ENCODE data around the gene ADCY2.

Gene ADCY2

DNA sequence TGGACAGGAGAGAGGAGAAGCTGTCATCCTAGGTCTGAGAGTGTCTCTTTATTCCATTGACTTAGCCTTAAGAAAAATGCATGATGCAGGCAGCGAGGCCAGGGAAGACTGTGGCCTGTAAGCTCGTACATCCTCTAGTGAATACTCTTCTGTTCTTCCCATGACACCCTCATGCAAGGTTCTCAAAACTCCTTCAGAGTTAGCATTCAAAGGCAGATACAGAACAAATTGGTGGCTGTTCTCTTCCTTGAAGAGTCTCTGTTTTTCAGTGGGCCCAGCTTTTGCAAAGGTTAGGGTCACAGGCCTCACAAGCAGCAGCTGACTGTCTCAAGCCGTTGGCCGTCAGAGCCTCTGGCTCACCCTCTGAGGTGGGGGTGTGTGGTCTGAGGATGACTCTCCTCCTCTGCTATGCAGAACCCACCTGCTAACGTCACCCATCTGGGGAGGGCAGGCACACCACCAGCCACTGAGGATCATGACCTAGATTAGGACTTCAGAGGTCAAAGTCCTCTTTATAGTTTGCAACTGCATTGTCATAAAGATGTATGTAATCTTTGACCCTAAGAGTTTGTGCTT is 15.1 kb downstream of the ADCY2 start:
- in situ Hi-C loops (cut with HindIII; ENCODE audit: low sequenced_read_pairs) = no loop called here
- H3K4me3 ChIP-seq (ENCODE audit: low read depth, low read length) = no peak overlapping the region
- TF ChIP-seq CTCF (IDR thresholded peaks at IDR 0.05; ENCODE audit: low read depth, low read length, missing control alignments) = no peak
- DNase-seq (ENCODE audit: low read depth) = no peak

DNA sequence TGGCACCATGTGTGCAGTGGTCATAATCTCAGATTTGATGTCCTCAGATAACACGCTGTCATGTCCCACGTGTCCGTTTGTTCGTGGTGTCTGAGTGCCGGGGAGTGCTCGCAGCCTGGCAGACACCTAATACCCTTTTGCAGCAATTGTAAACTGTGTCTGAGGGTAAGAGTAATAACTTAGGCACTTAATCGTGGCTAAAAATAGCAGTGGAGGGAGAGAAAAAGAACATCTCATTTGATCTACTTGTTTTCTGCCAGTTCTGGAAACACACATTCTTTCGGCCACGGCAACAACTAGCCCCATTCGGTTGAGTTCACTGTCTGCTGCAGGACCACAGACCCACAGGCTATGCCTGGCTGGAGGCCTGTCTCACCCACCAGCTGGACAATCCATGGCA is 16.5 kb downstream of the ADCY2 start:
- no peak for TF ChIP-seq CTCF (IDR thresholded peaks at IDR 0.05; ENCODE audit: low read depth, low read length, missing control alignments)
- H3K4me3 ChIP-seq (ENCODE audit: low read depth, low read length) = no peak overlapping the region
- in situ Hi-C loops (cut with HindIII; ENCODE audit: low sequenced_read_pairs) = no loop called here
- no peak for DNase-seq (ENCODE audit: low read depth)

DNA sequence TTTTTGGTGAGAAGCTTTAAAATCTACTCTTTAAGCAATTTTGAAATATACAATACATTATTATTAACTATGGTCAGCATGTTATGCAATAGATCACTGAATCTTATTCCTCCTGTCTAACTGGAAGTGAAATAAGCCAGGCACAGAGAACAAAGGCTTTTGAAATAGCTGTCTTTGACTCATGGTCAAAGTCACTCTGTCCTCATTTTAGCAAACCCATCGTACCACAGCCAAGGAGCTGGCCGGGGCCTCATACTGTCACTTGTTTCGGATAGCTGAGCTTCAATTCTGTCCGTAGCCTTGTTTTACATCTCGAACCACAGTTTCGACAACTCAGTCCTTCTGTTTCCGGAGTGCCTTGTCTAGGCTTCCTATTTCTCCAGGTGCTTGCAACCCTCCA is 19.2 kb downstream of the ADCY2 start:
- DNase-seq (ENCODE audit: low read depth) = no peak
- in situ Hi-C loops (cut with HindIII; ENCODE audit: low sequenced_read_pairs) = no loop called here
- H3K4me3 ChIP-seq (ENCODE audit: low read depth, low read length) = no peak overlapping the region

GRCh38 chr5:7415587-7416535 is 19.9 kb downstream of the ADCY2 start:
- no peak for TF ChIP-seq CTCF (IDR thresholded peaks at IDR 0.05; ENCODE audit: low read depth, low read length, missing control alignments)
- no peak for DNase-seq (ENCODE audit: low read depth)
- in situ Hi-C loops (cut with HindIII; ENCODE audit: low sequenced_read_pairs) = no loop called here
- H3K4me3 ChIP-seq (ENCODE audit: low read depth, low read length) = no peak overlapping the region

More for the DNA sequence above, 19.2 kb downstream of the ADCY2 start:
- no peak for TF ChIP-seq CTCF (IDR thresholded peaks at IDR 0.05; ENCODE audit: low read depth, low read length, missing control alignments)

GRCh38 chr5:7418276-7418675 is 22.3 kb downstream of the ADCY2 start:
- in situ Hi-C loops (cut with HindIII; ENCODE audit: low sequenced_read_pairs) = no loop called here
- DNase-seq (ENCODE audit: low read depth) = no peak
- TF ChIP-seq CTCF (IDR thresholded peaks at IDR 0.05; ENCODE audit: low read depth, low read length, missing control alignments) = no peak
- H3K4me3 ChIP-seq (ENCODE audit: low read depth, low read length) = no peak overlapping the region

- no peak overlapping the region for H3K4me3 ChIP-seq (ENCODE audit: low read depth, low read length)
- in situ Hi-C loops (cut with HindIII; ENCODE audit: low sequenced_read_pairs) = no loop called here
- TF ChIP-seq CTCF (IDR thresholded peaks at IDR 0.05; ENCODE audit: low read depth, low read length, missing control alignments) = no peak
- DNase-seq (ENCODE audit: low read depth) = no peak
Measured at GRCh38 chr5:7419367-7419766, 23.4 kb downstream of the ADCY2 start.

All from astrocyte of the cerebellum (primary cell).